MCF 10A (cell line): Measurements from ENCODE around the gene PCNX1. TPM values are rescaled to one million over a fixed set of nuclear protein-coding genes. Genes with fewer than 3 reads are reported as not detected.

Experiments used
- BruUV-seq: library from RNA; stranded (reverse); fragments of 400-500 nt; replicated peaks from 2 replicates; lab custom pipeline; 2021; lab: Mats Ljungman, UMichigan
- CTCF ChIA-PET: fragments of 300-600 bp; sonication (Branson Sonifier 250); formaldehyde crosslinking; extraction: SDS; loops from one replicate; lab custom pipeline; 2021; ENCODE audit warnings: antibody characterized with exemption, inconsistent platforms; lab: Yijun Ruan, JAX
- POLR2A ChIA-PET: fragments of 300-600, 350-650 bp; sonication (Branson Sonifier 250); formaldehyde crosslinking; extraction: SDS; loops from one replicate; lab custom pipeline; 2020; ENCODE audit warnings: antibody characterized with exemption, inconsistent platforms; lab: Yijun Ruan, JAX
- DNase-seq: peaks from one replicate; pipeline ENCODE4 v3.0.0-alpha.2; 2018; ENCODE audit not compliant: unreplicated experiment
- H3K27ac Mint-ChIP-seq: one replicate; pipeline ENCODE4 v1.8.0; 2022; ENCODE audit warnings: mild to moderate bottlenecking, low read depth, mixed read lengths; ENCODE audit not compliant: unreplicated experiment
- H3K27me3 Mint-ChIP-seq: one replicate; pipeline ENCODE4 v1.8.0; 2022; ENCODE audit warnings: mixed read lengths; ENCODE audit not compliant: insufficient read depth, unreplicated experiment
- H3K36me3 Mint-ChIP-seq: one replicate; pipeline ENCODE4 v1.8.0; 2022; ENCODE audit warnings: mild to moderate bottlenecking, moderate library complexity, mixed read lengths; ENCODE audit not compliant: insufficient read depth, unreplicated experiment
- H3K4me1 Mint-ChIP-seq: one replicate; pipeline ENCODE4 v1.8.0; 2022; ENCODE audit warnings: mixed read lengths; ENCODE audit not compliant: insufficient read depth, unreplicated experiment
- H3K4me3 Mint-ChIP-seq: one replicate; pipeline ENCODE4 v1.8.0; 2022; ENCODE audit warnings: mild to moderate bottlenecking, moderate library complexity, mixed read lengths; ENCODE audit not compliant: unreplicated experiment
- H3K9me3 Mint-ChIP-seq: one replicate; pipeline ENCODE4 v1.8.0; 2022; ENCODE audit warnings: mixed read lengths; ENCODE audit not compliant: unreplicated experiment
- intact Hi-C: fragments of 100-400 bp; cut with micrococcal nuclease; formaldehyde crosslinking; loops from 2 replicates; pipeline ENCODE4 v1.14.1; 2022
- total RNA-seq: library from RNA; stranded (reverse); gene quantifications from 2 replicates; pipeline ENCODE4 v1.2.3, GENCODE V29; 2022
- TF ChIP-seq, protein P1 (sequence below): fragments of 200-600 bp; IDR thresholded peaks from one replicate; pipeline ENCODE4 v1.8.0; 2022; ENCODE audit warnings: antibody characterized with exemption, mild to moderate bottlenecking; ENCODE audit not compliant: unreplicated experiment

Gene PCNX1
- total RNA-seq, 1 experiment from 2014 or later = 55.6 TPM

DNA sequence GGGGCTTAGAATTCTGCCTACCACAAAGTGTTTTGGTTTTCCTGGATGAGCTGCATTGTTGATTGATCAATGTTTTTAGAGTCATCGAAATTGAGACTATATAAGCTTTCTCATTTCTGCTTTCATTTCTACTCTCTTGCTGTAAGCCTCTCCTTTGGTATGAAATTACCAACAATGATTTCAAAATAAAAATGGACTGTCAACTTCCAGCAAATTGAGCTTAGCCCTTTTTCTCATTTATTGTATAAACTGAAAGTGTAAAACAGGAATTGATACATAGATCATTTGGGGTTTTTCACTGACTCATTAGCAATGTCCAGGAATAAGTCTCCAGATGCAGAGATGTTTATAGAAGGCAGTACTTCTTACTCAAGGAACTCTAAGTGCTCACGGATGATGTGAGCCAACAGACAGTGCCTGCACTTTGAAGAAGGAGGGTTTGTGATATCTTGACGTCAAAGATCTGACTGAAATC is 20.0 kb upstream of the PCNX1 start:
- Mint-ChIP-seq H3K27me3 (no peaks in the 10 kb centered on the region), H3K4me1 (peaks cover 32% of the 10 kb centered on the region), H3K4me3 (no peak overlapping the region), H3K9me3 (no peaks in the 10 kb centered on the region), H3K27ac (peak overlapping the region; percentile 0), H3K36me3 (peaks cover 3% of the 10 kb centered on the region)
- peak; percentile 31 for DNase-seq
- ChIA-PET CTCF (interaction anchor here (0.6 to 2.2 kb wide), 4 partner anchors 20 to 77 kb away, joined by 3 to 16 read pairs (median 4); partner anchors contain the start of gene PCNX1), POLR2A (interaction anchor here (0.8 to 1.5 kb wide), 3 partner anchors 12 to 24 kb away, joined by 3 to 6 read pairs (median 3); partner anchors contain the start of gene PCNX1)
- intact Hi-C loops = no loop called here
- TF ChIP-seq, protein P1, sequence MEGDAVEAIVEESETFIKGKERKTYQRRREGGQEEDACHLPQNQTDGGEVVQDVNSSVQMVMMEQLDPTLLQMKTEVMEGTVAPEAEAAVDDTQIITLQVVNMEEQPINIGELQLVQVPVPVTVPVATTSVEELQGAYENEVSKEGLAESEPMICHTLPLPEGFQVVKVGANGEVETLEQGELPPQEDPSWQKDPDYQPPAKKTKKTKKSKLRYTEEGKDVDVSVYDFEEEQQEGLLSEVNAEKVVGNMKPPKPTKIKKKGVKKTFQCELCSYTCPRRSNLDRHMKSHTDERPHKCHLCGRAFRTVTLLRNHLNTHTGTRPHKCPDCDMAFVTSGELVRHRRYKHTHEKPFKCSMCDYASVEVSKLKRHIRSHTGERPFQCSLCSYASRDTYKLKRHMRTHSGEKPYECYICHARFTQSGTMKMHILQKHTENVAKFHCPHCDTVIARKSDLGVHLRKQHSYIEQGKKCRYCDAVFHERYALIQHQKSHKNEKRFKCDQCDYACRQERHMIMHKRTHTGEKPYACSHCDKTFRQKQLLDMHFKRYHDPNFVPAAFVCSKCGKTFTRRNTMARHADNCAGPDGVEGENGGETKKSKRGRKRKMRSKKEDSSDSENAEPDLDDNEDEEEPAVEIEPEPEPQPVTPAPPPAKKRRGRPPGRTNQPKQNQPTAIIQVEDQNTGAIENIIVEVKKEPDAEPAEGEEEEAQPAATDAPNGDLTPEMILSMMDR = no peak
- BruUV-seq = no TSS peak

- Mint-ChIP-seq H3K27ac (peak overlapping the region; percentile 0), H3K9me3 (no peaks in the 10 kb centered on the region), H3K4me1 (peaks cover 32% of the 10 kb centered on the region), H3K36me3 (no peaks in the 10 kb centered on the region), H3K4me3 (no peak overlapping the region), H3K27me3 (no peaks in the 10 kb centered on the region)
- ChIA-PET CTCF (interaction anchor here (0.5 to 2.2 kb wide), 7 partner anchors 9 to 118 kb away, joined by 3 to 16 read pairs (median 4); partner anchors contain the start of gene PCNX1), POLR2A (interaction anchor here (0.8 to 1.6 kb wide), 8 partner anchors 9 to 32 kb away, joined by 3 to 12 read pairs (median 3); partner anchors contain the start of gene PCNX1)
- DNase-seq = no peak
- TF ChIP-seq, protein P1 = no peak
- no TSS peak for BruUV-seq
- intact Hi-C loops = no loop called here
Measured at GRCh38 chr14:70887737-70888499, 19.3 kb upstream of the PCNX1 start.

DNA sequence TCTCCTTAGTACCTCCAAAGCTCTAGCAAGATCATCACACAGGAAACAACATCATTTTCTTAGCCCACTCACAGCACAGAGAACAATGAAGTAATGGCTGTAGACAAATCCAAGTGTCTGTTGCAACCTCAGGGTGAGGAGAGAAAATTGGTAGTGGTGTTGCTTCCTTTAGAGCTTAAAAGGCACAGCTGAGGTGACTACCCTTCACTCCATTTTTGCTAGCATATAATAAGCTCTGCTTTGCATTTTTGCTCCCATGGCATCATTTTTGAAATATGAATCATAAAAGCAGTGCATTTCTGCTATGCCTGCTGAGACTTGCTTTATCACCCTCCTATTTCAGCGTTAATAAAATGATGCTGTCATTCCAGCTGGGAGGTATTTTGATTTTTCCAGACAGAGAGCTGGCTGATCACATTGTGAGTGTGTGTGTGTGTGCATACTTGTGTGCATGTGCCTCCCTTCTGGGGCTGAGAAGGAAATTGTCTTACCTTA is 18.5 kb upstream of the PCNX1 start:
- H3K9me3 Mint-ChIP-seq = no peaks in the 10 kb centered on the region
- ChIA-PET CTCF (interaction anchor here (0.5 to 2.2 kb wide), 5 partner anchors 9 to 119 kb away, joined by 3 to 16 read pairs (median 6); partner anchors contain the start of gene PCNX1), POLR2A (interaction anchor here (0.6 to 1.6 kb wide), 10 partner anchors 8 to 42 kb away, joined by 3 to 12 read pairs (median 3); partner anchors contain the start of gene PCNX1)
- BruUV-seq = no TSS peak
- peaks cover 32% of the 10 kb centered on the region for H3K4me1 Mint-ChIP-seq
- no peaks in the 10 kb centered on the region for H3K36me3 Mint-ChIP-seq
- peak overlapping the region; percentile 42 for H3K27ac Mint-ChIP-seq
- H3K4me3 Mint-ChIP-seq = no peak overlapping the region
- TF ChIP-seq, protein P1 = no peak
- no peaks in the 10 kb centered on the region for H3K27me3 Mint-ChIP-seq
- DNase-seq = peak; percentile 43
- intact Hi-C loops = no loop called here

- peaks cover 34% of the 10 kb centered on the region for H3K4me1 Mint-ChIP-seq
- H3K9me3 Mint-ChIP-seq = no peaks in the 10 kb centered on the region
- POLR2A ChIA-PET = interaction anchor here (0.6 to 1.6 kb wide), 7 partner anchors 8 to 41 kb away, joined by 3 to 12 read pairs (median 5); partner anchors contain the start of gene PCNX1
- no peak overlapping the region for H3K4me3 Mint-ChIP-seq
- intact Hi-C loops = no loop called here
- DNase-seq = no peak
- no peaks in the 10 kb centered on the region for H3K27me3 Mint-ChIP-seq
- H3K27ac Mint-ChIP-seq = no peak overlapping the region
- CTCF ChIA-PET = interaction anchor here (0.5 to 1.8 kb wide), 3 partner anchors 12 to 72 kb away, joined by 3 to 6 read pairs (median 4); no protein-coding TSS in a partner anchor
- TF ChIP-seq, protein P1 = no peak
- no TSS peak for BruUV-seq
- H3K36me3 Mint-ChIP-seq = no peaks in the 10 kb centered on the region
Measured at GRCh38 chr14:70889555-70889954, 17.7 kb upstream of the PCNX1 start.
